KOPT-K1 (cell line): ENCODE measurements around the gene KCNH5.

Source experiments
- H3K27ac ChIP-seq: fragments of 200-600 bp; sonication (generic); 2 replicates; pipeline ENCODE4 v1.5.1; 2016; ENCODE audit warnings: antibody characterized with exemption, mild to moderate bottlenecking, low read depth, low read length; ENCODE audit not compliant: poor library complexity, severe bottlenecking
- H3K36me3 ChIP-seq: fragments of 200-600 bp; sonication (generic); 2 replicates; pipeline ENCODE4 v1.5.1; 2017; ENCODE audit warnings: antibody characterized with exemption, mild to moderate bottlenecking, low read length, moderate library complexity; ENCODE audit not compliant: insufficient read depth
- H3K9me3 ChIP-seq: fragments of 200-600 bp; sonication (generic); 2 replicates; pipeline ENCODE4 v1.5.1; 2017; ENCODE audit warnings: antibody characterized with exemption, low read length, mild to moderate bottlenecking; ENCODE audit not compliant: insufficient read depth, poor library complexity, severe bottlenecking

The KCNH5 gene

GRCh38 chr14:62670526-62670925, 374.7 kb downstream of the KCNH5 start:
- Histone ChIP-seq H3K9me3 (no peaks in the 10 kb centered on the region), H3K36me3 (no peaks in the 10 kb centered on the region), H3K27ac (no peak overlapping the region)

GRCh38 chr14:62667421-62667914, 377.8 kb downstream of the KCNH5 start:
- Histone ChIP-seq H3K9me3 (no peaks in the 10 kb centered on the region), H3K36me3 (no peaks in the 10 kb centered on the region), H3K27ac (no peak overlapping the region)

GRCh38 chr14:62665286-62665685, 380.0 kb downstream of the KCNH5 start:
- Histone ChIP-seq H3K36me3 (no peaks in the 10 kb centered on the region), H3K27ac (no peak overlapping the region)

DNA sequence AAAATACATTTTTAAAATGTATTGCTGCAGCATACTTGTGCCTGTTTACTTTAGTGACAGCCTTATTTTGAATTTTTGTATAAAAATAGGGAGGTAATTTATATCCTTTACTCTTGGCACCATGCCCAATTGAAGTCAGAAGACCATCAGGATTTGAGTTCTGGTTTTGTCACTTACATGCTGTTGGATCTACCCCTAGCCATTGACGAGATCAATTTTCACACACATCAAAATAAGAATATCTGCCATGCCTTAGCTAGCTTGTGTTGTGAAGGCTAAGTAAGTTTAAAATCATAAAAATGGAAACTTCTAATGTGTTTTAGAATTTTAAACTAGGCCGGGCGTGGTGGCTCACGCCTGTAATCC, 381.8 kb downstream of the KCNH5 start:
- H3K36me3 ChIP-seq: no peaks in the 10 kb centered on the region
- no peak overlapping the region for H3K27ac ChIP-seq
- H3K9me3 ChIP-seq: no peaks in the 10 kb centered on the region

More at GRCh38 chr14:62665286-62665685, 380.0 kb downstream of the KCNH5 start:
- H3K9me3 ChIP-seq: no peaks in the 10 kb centered on the region

GRCh38 chr14:62662811-62663455, 382.3 kb downstream of the KCNH5 start:
- H3K27ac ChIP-seq: no peak overlapping the region
- H3K9me3 ChIP-seq: no peaks in the 10 kb centered on the region
- no peaks in the 10 kb centered on the region for H3K36me3 ChIP-seq

DNA sequence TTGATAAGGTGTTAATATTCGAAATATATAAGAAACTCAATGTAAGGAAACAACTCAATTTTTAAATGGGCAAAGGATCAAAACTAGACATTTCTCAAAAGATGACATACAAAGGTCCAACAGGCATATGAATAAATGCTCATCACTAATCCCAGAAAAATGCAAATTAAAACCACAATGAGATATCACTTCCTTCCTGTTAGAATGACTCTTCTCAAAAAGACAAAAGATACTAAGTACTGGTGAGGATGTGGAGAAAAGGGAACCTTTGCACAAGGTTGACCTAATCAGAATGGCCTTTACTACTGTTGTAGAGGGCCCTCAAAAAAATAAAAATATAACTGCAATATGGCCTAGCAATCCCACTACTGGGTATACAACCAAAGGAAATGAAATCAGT, 383.4 kb downstream of the KCNH5 start:
- Histone ChIP-seq H3K36me3 (no peaks in the 10 kb centered on the region), H3K27ac (no peak overlapping the region), H3K9me3 (no peaks in the 10 kb centered on the region)

DNA sequence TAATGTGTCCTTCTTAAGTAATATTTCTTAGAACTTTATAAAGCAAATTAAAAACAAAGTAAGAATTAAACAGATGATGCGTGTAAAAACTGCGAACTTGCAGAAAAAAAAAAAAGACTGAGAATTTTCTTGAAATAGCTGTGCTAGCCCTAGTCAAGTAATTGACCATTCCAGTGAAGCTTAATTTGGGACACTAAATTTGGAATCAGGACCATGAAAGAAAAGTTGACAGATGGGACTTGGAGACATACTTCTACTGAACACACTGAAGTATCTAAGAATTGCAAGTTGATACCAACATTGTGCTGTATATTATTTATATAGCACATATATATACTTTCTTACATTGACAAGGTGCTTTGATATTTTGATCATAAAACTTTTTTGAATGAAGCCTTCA, 386.6 kb downstream of the KCNH5 start:
- Histone ChIP-seq H3K9me3 (no peaks in the 10 kb centered on the region), H3K27ac (no peak overlapping the region), H3K36me3 (no peaks in the 10 kb centered on the region)

- H3K36me3 ChIP-seq: no peaks in the 10 kb centered on the region
- no peaks in the 10 kb centered on the region for H3K9me3 ChIP-seq
- H3K27ac ChIP-seq: no peak overlapping the region
These were observed 387.9 kb downstream of the KCNH5 start for GRCh38 chr14:62657376-62657775.

DNA sequence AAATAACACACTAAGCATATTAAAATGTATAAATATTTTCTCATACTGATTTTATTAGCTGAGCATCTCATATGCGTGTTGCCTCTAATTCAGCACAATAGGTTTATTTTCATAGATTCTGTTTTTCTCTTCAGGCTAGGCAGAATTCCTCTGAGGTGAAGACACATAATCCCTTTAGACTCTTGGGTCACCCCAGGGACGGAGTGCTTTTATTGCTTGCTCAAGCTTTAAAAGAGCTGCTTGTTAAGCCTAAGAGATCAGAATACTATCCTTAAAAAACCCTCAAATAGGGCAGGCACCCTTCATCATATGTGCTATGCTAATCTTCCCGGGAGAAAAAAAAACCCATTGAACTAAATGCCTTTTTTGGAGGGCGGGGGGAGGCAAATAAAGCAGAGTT, 390.1 kb downstream of the KCNH5 start:
- H3K9me3 ChIP-seq: no peaks in the 10 kb centered on the region
- H3K36me3 ChIP-seq: no peaks in the 10 kb centered on the region
- H3K27ac ChIP-seq: no peak overlapping the region

DNA sequence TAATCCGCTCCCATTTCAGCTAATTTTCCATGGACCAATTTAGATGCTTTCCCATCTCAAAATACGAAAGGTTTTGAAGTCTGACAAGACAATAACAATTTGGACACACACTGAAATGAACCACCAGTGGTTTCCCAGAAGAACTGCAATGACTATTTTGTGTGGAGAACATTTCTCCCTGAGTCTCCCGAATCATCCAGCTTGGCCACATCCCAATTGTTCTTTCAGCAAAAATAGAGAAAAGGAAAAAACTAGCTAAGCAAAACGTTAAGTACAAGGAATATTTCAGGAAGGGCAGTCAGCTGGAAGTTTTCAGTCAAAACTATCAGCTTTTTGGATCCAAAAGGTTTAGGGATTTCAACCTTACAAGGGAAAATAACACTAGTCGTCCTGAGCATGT, 390.6 kb downstream of the KCNH5 start:
- H3K36me3 ChIP-seq: no peaks in the 10 kb centered on the region
- H3K27ac ChIP-seq: no peak overlapping the region
- no peaks in the 10 kb centered on the region for H3K9me3 ChIP-seq
